HG02840 (cell line): Measurements from ENCODE around the gene SLC41A1.
A peak's percentile ranks its signal among the peaks of the same experiment; 100 is the strongest.

ENCODE experiments used
- ATAC-seq: cut with Tn5 transposase; IDR thresholded peaks from one replicate; pipeline ENCODE4 v1.9.1; 2021; ENCODE audit warnings: mild to moderate bottlenecking, moderate library complexity, moderate number of reproducible peaks; ENCODE audit not compliant: unreplicated experiment, low FRiP score

SLC41A1 gene

GRCh38 chr1:205823260-205823659 is 10.3 kb upstream of the SLC41A1 start:
- ATAC-seq: peak; percentile 69

- ATAC-seq: no peak
These were observed 9.4 kb upstream of the SLC41A1 start for GRCh38 chr1:205822397-205822796.

GRCh38 chr1:205817988-205818387 is 5.0 kb upstream of the SLC41A1 start:
- ATAC-seq: no peak

- no peak for ATAC-seq
These were observed 4.4 kb upstream of the SLC41A1 start for GRCh38 chr1:205817364-205817763.

GRCh38 chr1:205813755-205814058 is 709 bp upstream of the SLC41A1 start:
- ATAC-seq: no peak

GRCh38 chr1:205812271-205812877 is 624 bp downstream of the SLC41A1 start:
- ATAC-seq: peak; percentile 15

GRCh38 chr1:205811660-205812059 is 1.3 kb downstream of the SLC41A1 start:
- no peak for ATAC-seq

- no peak for ATAC-seq
These were observed 2.4 kb downstream of the SLC41A1 start for GRCh38 chr1:205810448-205811157.

- ATAC-seq: no peak
These were observed 3.1 kb downstream of the SLC41A1 start for GRCh38 chr1:205809942-205810345.

GRCh38 chr1:205809469-205809868 is 3.5 kb downstream of the SLC41A1 start:
- no peak for ATAC-seq

GRCh38 chr1:205805082-205805711 is 7.8 kb downstream of the SLC41A1 start:
- ATAC-seq: no peak

- ATAC-seq: no peak
These were observed 8.4 kb downstream of the SLC41A1 start for GRCh38 chr1:205804605-205805004.

- ATAC-seq: no peak
These were observed 9.0 kb downstream of the SLC41A1 start for GRCh38 chr1:205803986-205804385.

GRCh38 chr1:205802060-205802459 is 10.9 kb downstream of the SLC41A1 start:
- ATAC-seq: no peak

- ATAC-seq: no peak
These were observed 11.9 kb downstream of the SLC41A1 start for GRCh38 chr1:205800981-205801703.

GRCh38 chr1:205800427-205800826 is 12.6 kb downstream of the SLC41A1 start:
- ATAC-seq: no peak

- ATAC-seq: no peak
These were observed 14.4 kb downstream of the SLC41A1 start for GRCh38 chr1:205798577-205798976.

GRCh38 chr1:205797168-205797567 is 15.8 kb downstream of the SLC41A1 start:
- ATAC-seq: no peak

- ATAC-seq: no peak
These were observed 18.8 kb downstream of the SLC41A1 start for GRCh38 chr1:205794011-205794730.

- ATAC-seq: no peak
These were observed 19.9 kb downstream of the SLC41A1 start for GRCh38 chr1:205792961-205793673.
